GM18907 (cell line): ENCODE data around the gene PRR16.
"Not testable (repeated sequence)": the region's sequence is repeated elsewhere in the genome, so short reads cannot be mapped to it uniquely, and the experiment has no call there.

Experiments used
- ATAC-seq: cut with Tn5 transposase; IDR thresholded peaks from one replicate; pipeline ENCODE4 v1.9.1; 2021; ENCODE audit warnings: mild to moderate bottlenecking, moderate library complexity; ENCODE audit not compliant: unreplicated experiment

Gene PRR16

GRCh38 chr5:120631611-120632010, 167.5 kb downstream of the PRR16 start:
- no peak for ATAC-seq

DNA sequence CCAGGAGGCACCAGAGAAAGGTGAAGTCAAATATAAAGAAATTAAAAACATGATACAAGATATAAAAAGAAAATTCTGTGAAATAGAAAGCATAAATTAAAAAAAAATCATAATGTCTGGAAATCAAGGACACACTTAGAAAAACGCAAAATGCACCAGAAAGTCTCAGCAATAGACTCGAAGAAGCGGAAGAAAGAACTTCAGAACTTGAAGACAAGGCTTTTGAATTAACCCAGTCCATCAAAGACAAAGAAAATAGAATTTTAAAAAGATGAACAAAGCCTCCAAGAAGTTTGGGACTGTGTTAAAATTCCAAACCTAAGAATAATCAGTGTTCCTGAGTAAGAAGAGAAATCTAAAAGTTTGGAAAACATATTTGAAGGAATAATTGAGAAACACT, 168.3 kb downstream of the PRR16 start:
- ATAC-seq = no peak

GRCh38 chr5:120638449-120638848, 174.3 kb downstream of the PRR16 start:
- ATAC-seq = no peak

- ATAC-seq = no peak
Measured at GRCh38 chr5:120640778-120641177, 176.7 kb downstream of the PRR16 start.

GRCh38 chr5:120644516-120644915, 180.4 kb downstream of the PRR16 start:
- ATAC-seq = no peak

DNA sequence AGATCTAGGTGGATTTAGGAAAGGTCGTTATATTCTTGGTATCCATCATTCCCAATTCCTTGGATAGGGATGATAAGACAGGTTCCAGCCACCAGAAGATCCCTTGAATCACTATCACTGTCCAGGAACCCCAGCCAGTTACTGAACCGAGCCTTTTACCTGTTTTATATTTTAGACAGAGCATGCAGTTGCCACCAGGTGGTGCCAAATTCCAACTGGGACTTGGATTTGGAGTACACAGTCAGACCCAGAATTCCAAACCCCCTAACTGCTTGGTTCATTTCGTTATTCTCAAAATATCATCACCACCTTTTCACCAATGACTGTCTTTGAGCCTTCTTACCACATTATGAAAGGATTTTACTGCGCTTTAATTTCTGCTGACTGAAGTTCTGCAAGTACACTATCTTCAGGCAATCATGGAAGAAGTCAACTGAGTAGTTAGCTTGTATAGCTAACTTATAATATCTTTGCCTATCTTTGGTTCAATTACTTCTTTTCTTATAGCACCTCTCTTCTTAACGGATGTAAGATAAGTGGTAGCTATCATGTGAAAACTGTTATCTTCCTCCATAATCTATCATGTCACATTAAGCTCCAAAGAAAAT, 191.8 kb downstream of the PRR16 start:
- ATAC-seq = peak; percentile 84

DNA sequence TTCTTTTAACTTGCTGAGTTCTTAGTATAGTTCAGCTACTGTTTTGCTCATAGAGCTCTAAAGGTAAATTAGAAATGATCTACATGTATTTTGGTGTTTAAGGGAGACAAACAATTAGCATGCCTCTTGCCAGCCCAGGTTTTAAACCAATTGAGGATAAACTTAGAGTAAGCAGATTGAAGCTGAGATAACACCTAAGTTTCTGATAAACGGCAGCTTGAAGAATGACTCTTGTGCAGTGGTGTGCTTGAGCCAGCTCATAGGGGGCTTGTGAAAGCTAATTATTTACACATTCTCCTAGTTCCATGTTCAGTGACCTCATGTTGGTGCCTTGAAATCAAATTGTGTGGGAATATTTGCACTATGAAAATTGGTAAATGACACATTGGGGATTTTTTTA, 193.0 kb downstream of the PRR16 start:
- ATAC-seq = no peak

DNA sequence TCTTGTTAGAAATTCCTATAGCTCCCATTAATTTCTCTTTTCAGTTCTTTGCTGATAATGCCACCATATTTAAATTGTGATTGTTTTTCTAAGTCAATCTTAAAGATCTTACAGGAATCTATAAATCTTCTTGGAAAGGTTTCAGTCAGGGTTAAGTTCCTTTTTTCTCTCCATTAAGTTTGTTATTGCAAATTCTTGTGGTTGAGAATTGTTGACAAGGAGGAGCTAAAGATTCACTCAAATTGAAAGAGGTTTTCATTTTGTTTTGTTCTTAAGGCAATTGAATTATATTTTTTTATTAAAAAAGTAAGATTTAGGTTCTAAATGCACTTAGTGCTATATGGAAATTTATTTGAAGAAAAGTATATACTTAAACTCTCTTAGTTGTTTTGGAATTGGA, 213.4 kb downstream of the PRR16 start:
- ATAC-seq = no peak

DNA sequence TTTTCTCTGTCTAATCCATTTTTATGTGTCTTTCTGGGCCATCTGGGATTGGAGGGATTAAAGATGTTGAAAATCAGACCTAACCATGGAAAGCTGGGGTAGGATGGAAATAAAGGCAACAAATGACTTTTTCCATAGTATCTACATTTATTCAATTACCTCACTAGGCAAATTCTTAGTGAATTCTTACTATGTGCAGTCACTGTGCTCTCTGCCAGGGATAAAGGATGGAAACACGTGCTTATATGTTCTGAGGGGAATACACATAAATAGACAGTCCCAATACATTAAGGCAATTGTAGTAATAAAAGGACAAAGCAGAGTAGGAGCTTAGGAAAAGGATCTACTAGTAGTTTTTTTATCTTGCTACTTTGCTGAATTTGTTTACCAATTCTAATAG, 214.2 kb downstream of the PRR16 start:
- ATAC-seq = no peak

GRCh38 chr5:120682851-120683250, 218.8 kb downstream of the PRR16 start:
- no peak for ATAC-seq

- no peak for ATAC-seq
Measured at GRCh38 chr5:120683580-120683979, 219.5 kb downstream of the PRR16 start.

DNA sequence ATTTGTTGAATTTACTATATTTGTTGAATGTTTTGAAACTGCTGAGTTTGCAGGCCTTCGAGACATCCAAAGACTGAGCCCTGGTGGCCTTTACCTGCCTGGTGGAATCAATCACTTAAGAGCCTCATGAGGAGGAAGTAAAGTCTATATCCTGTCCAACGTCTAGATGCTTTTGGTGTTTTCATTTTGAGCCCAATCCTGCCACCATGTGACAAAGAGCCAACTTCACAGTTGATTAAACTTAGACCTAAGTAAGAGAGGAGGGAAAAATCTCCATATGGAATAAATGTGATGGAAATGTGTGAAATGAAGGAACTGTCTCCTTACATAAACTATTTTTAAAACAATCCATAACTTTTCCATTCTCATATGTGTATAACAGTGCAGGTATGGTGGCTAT, 220.1 kb downstream of the PRR16 start:
- no peak for ATAC-seq

DNA sequence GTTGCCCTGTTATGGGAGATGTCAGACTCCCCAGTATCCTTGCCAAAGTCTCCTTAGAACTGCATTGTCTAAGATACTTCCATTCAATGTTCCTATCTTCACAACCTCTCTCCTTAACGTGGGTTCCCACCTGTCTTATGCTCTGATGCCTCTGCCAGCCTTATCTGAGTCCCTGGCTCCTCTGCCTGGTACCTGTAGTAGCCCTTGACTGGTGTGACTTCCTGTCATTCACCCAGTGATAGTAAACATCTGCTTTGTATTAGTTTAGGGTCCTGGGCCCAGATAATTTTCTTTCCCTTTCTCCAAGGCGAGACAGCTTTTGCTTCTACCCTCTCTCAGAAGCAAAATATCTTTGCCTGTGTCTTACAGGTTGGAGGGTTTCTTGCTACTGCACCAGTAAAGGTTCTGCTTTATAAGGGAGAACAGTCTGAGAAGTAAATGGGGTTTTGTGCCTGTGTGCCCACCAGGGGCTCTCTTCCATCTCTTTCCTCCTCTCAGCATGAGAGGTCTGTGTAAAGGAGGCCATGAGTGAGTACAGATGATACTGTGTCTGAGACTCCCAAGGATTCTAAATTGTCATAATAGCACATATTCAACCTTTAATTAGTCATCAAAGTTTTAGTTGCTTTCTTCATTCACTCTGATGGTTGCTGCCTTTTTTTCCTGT, 220.8 kb downstream of the PRR16 start:
- ATAC-seq = peak; percentile 50

GRCh38 chr5:120690621-120691407, 226.7 kb downstream of the PRR16 start:
- ATAC-seq = no peak

DNA sequence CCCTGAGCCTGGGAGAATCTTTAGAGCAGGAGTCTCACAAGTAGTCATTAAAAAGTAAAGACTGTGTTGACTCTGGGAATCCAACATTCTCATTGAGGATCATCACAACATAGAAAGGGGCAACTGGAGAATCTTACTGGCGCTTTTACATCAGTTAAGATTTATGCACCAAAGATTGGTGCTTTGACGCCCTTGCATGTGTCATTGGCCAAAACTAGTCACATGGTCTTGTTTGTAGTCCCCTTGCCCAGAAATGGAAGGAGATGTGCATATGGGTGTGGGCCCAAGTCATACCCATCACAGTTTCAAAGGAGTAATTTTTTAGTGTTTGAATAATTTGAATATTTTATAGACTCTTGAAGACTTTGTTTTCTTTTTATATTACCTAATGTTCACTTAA, 228.2 kb downstream of the PRR16 start:
- no peak for ATAC-seq

GRCh38 chr5:120695368-120695880, 231.3 kb downstream of the PRR16 start:
- no peak for ATAC-seq

GRCh38 chr5:120697147-120697546, 233.0 kb downstream of the PRR16 start:
- ATAC-seq = no peak

DNA sequence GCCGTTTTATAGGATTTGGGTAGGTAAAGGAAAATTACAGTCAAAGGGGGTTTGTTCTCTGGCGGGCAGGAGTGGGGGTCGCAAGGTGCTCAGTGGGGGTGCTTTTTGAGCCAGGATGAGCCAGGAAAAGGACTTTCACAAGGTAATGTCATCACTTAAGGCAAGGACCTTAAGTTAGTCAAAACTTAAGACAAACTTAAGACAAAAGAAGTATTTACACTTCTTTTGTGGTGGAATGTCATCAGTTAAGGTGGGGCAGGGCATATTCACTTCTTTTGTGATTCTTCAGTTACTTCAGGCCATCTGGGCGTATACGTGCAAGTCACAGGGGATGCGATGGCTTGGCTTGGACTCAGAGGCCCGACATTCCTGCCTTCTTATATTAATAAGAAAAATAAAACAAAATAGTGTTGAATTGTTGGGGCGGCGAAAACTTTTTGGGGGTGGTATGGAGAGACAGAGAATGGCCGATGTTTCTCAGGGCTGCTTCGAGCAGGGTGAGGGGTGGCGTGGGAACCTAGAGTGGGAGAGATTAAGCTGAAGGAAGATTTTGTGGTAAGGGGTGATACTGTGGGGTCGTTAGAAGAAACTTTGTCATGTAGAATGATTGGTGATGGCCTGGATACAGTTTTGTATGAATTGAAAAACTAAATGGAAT, 233.7 kb downstream of the PRR16 start:
- not testable (repeated sequence) for ATAC-seq

DNA sequence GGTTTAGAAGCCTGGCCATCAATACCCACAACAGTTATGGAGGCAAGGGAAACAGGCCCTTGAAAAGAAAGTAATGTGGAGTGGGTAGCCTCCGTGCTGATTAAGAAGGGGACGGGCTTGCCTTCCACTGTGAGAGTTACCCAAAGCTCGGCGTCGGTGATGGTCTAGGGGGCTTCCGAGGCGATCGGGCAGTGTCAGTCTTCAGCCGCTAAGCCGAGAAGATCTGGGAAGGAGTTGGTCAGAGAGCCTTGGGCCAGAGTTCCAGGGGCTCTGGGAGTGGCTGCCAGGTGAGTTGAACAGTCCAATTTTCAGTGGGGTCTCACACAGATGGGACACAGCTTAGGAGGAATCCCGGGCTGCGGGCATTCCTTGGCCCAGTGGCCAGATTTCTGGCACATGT, 236.6 kb downstream of the PRR16 start:
- ATAC-seq = not testable (repeated sequence)

GRCh38 chr5:120702817-120703538, 238.9 kb downstream of the PRR16 start:
- not testable (repeated sequence) for ATAC-seq
